Activated B cell treated with CpG ODN at 0.5 μM for 24 hours (primary cell): Measurements from ENCODE around the gene NRAP. TPM values are rescaled to one million over a fixed set of nuclear protein-coding genes. Genes with fewer than 3 reads are reported as not detected.

ENCODE experiments used
- ATAC-seq: fragments of 200-7000 bp; cut with Tn5 transposase; one replicate; pipeline ENCODE4 v1.10.0; 2021; ENCODE audit warnings: low read depth, mild to moderate bottlenecking, moderate library complexity
- CTCF ChIA-PET: fragments of 350-600 bp; sonication (Branson Sonifier 250); formaldehyde crosslinking; loops from one replicate; lab custom pipeline; 2021; ENCODE audit warnings: antibody characterized with exemption; lab: Charles Lee
- POLR2A ChIA-PET: fragments of 350-600 bp; sonication (Branson Sonifier 250); formaldehyde crosslinking; loops from one replicate; lab custom pipeline; 2021; ENCODE audit warnings: antibody characterized with exemption; lab: Charles Lee
- DNase-seq: peaks from one replicate; pipeline ENCODE4 v3.0.0; 2022
- H3K27ac Mint-ChIP-seq: one replicate; pipeline ENCODE4 v1.8.0; 2020; ENCODE audit warnings: mixed read lengths
- H3K27me3 Mint-ChIP-seq: one replicate; pipeline ENCODE4 v1.8.0; 2021; ENCODE audit warnings: mixed read lengths
- H3K36me3 Mint-ChIP-seq: one replicate; pipeline ENCODE4 v1.8.0; 2021; ENCODE audit warnings: low read depth, mixed read lengths
- H3K4me1 Mint-ChIP-seq: one replicate; pipeline ENCODE4 v1.8.0; 2021; ENCODE audit warnings: mixed read lengths
- H3K4me3 Mint-ChIP-seq: one replicate; pipeline ENCODE4 v1.8.0; 2020; ENCODE audit warnings: mild to moderate bottlenecking, mixed read lengths
- H3K9me3 Mint-ChIP-seq: one replicate; pipeline ENCODE4 v1.8.0; 2020; ENCODE audit warnings: mixed read lengths
- intact Hi-C: fragments of 100-400 bp; cut with micrococcal nuclease; formaldehyde crosslinking; loops from one replicate; pipeline ENCODE4 v1.15.1; 2024
- total RNA-seq: library from RNA; stranded (reverse); gene quantifications from 2 replicates; pipeline ENCODE4 v1.2.3, GENCODE V29; 2022
- TF ChIP-seq, protein P1 (sequence below): fragments of 200-600 bp; IDR thresholded peaks from one replicate; pipeline ENCODE4 v1.8.0; 2022; ENCODE audit warnings: antibody characterized with exemption, mild to moderate bottlenecking

The NRAP gene
- total RNA-seq, 1 donor from 2014 or later = not detected

- no peak overlapping the region for H3K4me3 Mint-ChIP-seq
- H3K27me3 Mint-ChIP-seq = peaks cover 14% of the 10 kb centered on the region
- ChIA-PET POLR2A (no interaction called here), CTCF (no interaction called here)
- intact Hi-C loops = loop anchor here (5.0 kb wide), 1 partner anchor 838 kb away; no protein-coding TSS in a partner anchor
- DNase-seq (no peak), ATAC-seq (no peak)
- TF ChIP-seq, protein P1, sequence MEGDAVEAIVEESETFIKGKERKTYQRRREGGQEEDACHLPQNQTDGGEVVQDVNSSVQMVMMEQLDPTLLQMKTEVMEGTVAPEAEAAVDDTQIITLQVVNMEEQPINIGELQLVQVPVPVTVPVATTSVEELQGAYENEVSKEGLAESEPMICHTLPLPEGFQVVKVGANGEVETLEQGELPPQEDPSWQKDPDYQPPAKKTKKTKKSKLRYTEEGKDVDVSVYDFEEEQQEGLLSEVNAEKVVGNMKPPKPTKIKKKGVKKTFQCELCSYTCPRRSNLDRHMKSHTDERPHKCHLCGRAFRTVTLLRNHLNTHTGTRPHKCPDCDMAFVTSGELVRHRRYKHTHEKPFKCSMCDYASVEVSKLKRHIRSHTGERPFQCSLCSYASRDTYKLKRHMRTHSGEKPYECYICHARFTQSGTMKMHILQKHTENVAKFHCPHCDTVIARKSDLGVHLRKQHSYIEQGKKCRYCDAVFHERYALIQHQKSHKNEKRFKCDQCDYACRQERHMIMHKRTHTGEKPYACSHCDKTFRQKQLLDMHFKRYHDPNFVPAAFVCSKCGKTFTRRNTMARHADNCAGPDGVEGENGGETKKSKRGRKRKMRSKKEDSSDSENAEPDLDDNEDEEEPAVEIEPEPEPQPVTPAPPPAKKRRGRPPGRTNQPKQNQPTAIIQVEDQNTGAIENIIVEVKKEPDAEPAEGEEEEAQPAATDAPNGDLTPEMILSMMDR = no peak
- H3K36me3 Mint-ChIP-seq = no peaks in the 10 kb centered on the region
- peaks cover 5% of the 10 kb centered on the region for H3K4me1 Mint-ChIP-seq
- H3K9me3 Mint-ChIP-seq = no peaks in the 10 kb centered on the region
- H3K27ac Mint-ChIP-seq = no peak overlapping the region
These were observed 103.8 kb downstream of the NRAP start for GRCh38 chr10:113560071-113560470.

DNA sequence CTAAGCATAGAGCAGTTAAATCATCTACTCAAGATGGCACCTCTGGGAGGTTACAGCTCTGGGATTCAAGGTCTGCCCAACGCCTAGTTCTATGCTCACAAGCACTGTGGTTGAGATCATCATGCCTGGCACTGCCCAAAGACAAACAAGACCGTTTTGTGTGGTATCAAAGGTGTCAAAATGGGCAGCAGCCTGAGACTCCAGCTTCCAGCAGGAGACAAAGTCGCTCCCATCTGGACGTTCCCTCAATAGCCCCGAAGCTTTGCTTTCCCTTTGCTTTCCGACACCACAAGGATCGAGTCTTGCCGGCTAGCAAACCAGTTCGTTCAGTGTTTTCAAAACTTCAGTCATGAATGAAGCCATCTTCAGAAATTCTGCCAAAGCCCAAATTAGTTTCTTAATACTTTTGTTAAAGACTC is 105.9 kb downstream of the NRAP start:
- CTCF ChIA-PET = no interaction called here
- H3K4me3 Mint-ChIP-seq = no peak overlapping the region

GRCh38 chr10:113557424-113557862 is 106.4 kb downstream of the NRAP start:
- ATAC-seq (no peak), DNase-seq (no peak)
- ChIA-PET POLR2A (no interaction called here), CTCF (no interaction called here)
- no peak overlapping the region for H3K27ac Mint-ChIP-seq
- H3K36me3 Mint-ChIP-seq = no peaks in the 10 kb centered on the region
- no peak overlapping the region for H3K4me3 Mint-ChIP-seq
- no peaks in the 10 kb centered on the region for H3K4me1 Mint-ChIP-seq
- intact Hi-C loops = no loop called here
- H3K27me3 Mint-ChIP-seq = peaks cover 16% of the 10 kb centered on the region
- no peaks in the 10 kb centered on the region for H3K9me3 Mint-ChIP-seq
- TF ChIP-seq, protein P1 = no peak

More for the DNA sequence above, 105.9 kb downstream of the NRAP start:
- Mint-ChIP-seq H3K4me1 (no peaks in the 10 kb centered on the region), H3K27ac (no peak overlapping the region), H3K27me3 (peaks cover 16% of the 10 kb centered on the region), H3K9me3 (no peaks in the 10 kb centered on the region), H3K36me3 (no peaks in the 10 kb centered on the region)
- ATAC-seq (no peak), DNase-seq (no peak)
- POLR2A ChIA-PET = no interaction called here
- TF ChIP-seq, protein P1 = no peak
- intact Hi-C loops = no loop called here

DNA sequence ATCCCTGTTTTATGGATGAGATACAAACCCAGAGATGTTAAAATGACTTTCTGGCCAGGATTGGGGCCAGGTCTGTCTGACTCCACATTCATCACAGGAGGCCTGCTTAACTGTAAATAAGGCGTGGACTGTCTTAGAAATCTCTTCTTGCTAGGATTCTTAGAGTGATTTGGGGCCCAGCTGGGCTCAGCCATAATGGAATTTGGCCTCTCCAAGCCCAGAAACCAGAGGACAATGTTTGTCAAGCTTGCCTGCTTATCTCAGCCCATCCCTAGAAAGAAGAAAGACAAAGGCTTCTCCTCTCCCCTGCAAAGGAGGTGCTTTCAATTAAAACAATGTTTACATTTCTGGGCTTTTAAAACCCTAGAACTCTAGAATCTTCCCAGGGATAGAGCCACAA is 108.1 kb downstream of the NRAP start:
- DNase-seq (no peak), ATAC-seq (no peak)
- no peak overlapping the region for H3K4me3 Mint-ChIP-seq
- H3K27me3 Mint-ChIP-seq = peaks cover 16% of the 10 kb centered on the region
- intact Hi-C loops = no loop called here
- H3K36me3 Mint-ChIP-seq = no peaks in the 10 kb centered on the region
- TF ChIP-seq, protein P1 = no peak
- ChIA-PET CTCF (no interaction called here), POLR2A (no interaction called here)
- no peaks in the 10 kb centered on the region for H3K4me1 Mint-ChIP-seq
- H3K27ac Mint-ChIP-seq = no peak overlapping the region
- H3K9me3 Mint-ChIP-seq = no peaks in the 10 kb centered on the region

- CTCF ChIA-PET = no interaction called here
These were observed 108.6 kb downstream of the NRAP start for GRCh38 chr10:113555245-113555644.

More at GRCh38 chr10:113555245-113555644, 108.6 kb downstream of the NRAP start:
- POLR2A ChIA-PET = no interaction called here
- Mint-ChIP-seq H3K9me3 (no peaks in the 10 kb centered on the region), H3K36me3 (no peaks in the 10 kb centered on the region), H3K4me1 (no peaks in the 10 kb centered on the region), H3K27ac (no peak overlapping the region), H3K27me3 (peaks cover 16% of the 10 kb centered on the region), H3K4me3 (no peak overlapping the region)
- DNase-seq = no peak
- TF ChIP-seq, protein P1 = no peak
- ATAC-seq = no peak
- intact Hi-C loops = no loop called here
